Measurements from ENCODE around the gene IMP4.
A peak's percentile ranks its signal among the peaks of the same experiment; 100 is the strongest.

The IMP4 gene

DNA sequence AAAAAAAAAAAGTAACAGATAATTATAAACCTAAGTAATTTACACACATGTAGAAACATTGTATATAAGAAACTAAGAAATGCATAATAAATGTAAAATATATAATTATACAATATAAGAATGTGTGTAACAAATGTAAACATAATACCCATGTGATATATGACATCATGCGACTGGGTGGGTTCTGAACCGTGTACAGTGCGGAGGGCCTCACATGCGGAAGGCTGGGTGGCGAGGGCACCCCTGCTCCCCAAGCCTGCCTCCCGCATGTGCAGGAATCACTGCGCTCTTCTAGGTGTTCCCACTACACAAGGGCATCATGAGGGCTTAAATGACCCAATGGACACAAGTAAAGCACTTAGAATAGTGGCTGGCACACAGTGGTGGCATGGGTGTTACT is 15.2 kb downstream of the IMP4 start:
- no peak for DNase-seq (ENCODE audit: low read depth)

DNA sequence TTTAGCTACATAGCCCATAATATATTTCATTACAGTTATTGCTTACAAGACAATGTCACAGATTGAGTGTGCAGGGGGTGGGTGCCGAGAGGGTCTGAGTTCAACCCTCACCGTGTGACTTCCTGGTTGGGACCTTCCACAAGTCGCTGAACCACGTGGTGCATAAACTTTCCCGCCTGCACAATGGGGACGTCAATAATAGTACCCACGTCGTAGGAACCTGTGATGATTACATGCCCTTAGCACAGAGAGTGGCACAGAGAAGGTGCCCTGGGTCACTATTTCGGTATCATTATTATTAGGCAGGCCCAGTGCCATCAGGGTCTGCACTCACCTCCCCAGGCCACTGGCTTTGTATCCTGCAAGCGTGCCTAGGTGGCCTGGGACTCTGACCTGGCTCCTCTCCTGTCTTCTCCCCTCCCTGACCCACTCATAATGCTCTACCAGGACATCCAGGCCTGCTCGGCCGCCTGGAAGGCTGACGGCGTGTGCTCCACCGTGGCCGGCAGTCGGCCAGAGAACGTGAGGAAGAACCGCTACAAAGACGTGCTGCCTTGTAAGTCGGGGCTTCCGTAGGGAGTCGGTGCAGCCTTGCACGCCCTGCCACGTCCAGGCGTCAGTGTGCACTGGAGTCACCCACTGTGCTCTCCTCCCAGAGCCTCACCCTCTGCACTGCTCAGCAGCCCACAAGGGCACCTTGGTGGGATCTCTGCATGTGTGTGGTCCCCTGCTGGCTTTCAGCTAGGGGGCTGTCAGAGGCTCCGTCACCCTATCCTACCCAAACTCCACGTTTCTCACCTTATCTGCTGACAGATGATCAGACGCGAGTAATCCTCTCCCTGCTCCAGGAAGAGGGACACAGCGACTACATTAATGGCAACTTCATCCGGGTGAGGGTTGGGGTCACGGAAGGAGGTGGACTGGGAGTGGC is 16.0 kb downstream of the IMP4 start:
- no peak for DNase-seq (ENCODE audit: low read depth)

DNA sequence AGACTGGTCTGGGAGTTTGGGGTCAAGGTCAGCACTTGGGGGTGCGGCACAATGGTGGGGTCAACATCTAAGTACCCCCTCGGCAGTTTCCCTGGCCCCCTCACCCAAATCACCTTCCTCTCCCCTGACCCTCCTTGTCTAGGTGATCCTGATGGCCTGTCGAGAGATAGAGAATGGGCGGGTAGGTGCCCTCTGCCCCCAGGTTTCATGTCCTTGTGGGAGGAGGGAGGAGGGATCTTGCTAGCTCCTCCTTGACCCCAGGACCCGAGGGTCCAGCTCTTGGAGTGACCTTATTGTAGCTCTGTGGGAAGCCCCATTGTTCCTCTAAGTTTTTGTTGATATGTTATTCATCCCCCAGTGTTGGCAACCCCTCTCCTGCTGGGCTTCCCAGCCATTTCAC is 16.8 kb downstream of the IMP4 start:
- DNase-seq (ENCODE audit: low read depth) = no peak

DNA sequence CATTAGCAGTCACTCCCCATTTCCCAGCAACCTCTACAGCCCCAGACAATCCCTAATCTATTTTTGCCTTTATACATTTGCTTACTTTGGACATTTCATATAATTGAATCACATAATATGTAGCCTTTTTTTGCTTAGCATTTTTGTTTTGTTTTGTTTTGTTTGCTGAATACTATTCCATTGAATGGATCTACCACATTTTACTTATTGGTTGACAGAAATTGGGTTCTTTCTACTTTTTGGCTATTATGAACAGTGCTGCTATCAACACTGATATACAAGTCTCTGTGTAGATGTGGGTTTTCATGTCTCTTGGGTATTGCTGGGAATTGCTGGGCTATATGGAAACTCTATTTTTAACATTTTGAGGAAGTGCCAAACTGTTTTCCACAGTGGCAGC is 20.8 kb downstream of the IMP4 start:
- no peak for DNase-seq (ENCODE audit: low read depth)

- no peak for DNase-seq (ENCODE audit: low read depth)
Measured at GRCh38 chr2:130365075-130365474, 22.4 kb downstream of the IMP4 start.

DNA sequence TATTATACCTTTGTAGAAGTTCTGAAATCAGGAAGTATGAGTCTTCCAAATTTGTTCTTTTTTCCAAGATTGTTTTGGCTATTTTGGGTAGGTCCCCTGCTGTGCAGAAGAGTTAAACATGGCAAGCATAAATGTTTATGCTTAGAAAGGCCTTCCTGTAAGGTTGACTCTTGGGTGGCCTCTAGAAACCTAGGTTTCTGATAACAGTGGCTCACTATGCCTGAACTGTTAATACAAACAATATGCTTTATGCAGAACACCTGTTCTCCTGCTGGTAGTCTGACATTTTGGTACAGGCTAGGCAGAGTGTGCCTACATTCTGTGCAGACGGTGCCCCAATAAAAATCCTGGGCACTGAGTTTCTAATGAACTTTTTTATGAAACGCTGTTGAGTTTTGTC is 23.3 kb downstream of the IMP4 start:
- DNase-seq (ENCODE audit: low read depth) = no peak

DNA sequence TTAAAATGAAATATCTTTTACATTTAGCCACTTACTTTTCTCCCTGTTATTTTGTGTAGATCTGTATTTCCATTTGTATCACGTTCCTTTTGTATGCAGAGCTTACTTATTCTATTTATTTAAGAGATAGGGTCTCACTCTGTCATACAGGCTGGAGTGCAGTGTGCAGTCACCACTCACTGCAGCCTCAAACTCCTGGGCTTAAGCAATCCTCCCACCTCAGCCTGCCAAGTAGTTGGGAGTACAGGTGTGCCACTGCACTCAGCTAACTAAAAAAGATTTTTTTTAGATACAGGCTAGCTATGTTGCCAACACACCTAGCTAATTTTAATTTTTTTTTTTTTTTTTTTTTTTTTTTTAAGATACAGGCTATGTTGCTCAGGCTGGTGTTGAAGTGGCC is 24.0 kb downstream of the IMP4 start:
- DNase-seq (ENCODE audit: low read depth) = no peak

DNA sequence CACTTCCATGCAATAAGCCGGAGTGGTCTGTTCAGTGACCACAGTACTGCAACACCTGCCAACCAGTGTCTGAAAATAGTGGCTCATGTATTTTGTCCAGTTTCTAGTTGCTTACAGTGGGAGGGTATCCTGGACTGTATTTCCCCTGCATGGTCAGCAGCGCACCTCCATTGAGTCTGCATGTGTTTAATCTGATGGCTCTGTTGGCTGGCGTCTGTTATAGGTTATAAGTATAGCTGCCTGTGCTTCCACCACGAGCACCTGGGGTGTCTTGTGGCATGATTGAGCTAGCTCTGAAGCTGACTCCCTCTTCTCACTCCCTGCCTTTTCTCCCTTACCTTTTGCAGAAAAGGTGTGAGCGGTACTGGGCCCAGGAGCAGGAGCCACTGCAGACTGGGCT is 26.1 kb downstream of the IMP4 start:
- DNase-seq (ENCODE audit: low read depth) = no peak

- no peak for DNase-seq (ENCODE audit: low read depth)
Measured at GRCh38 chr2:130369311-130369964, 26.7 kb downstream of the IMP4 start.

DNA sequence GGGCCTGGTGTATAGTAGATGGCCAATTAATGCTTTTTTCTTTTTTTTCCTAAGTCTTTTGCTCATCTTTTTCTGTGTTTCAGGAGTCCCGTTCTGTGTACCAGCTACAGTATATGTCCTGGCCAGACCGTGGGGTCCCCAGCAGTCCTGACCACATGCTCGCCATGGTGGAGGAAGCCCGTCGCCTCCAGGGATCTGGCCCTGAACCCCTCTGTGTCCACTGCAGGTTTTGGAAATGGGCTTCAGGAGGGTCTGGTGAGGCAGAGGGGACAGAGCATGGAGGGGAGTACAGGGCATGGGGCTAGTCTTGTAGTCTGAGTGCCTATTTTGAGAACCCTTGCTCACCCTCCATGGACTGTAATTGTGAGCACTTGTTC is 27.3 kb downstream of the IMP4 start:
- DNase-seq (ENCODE audit: low read depth) = no peak

- DNase-seq (ENCODE audit: low read depth) = no peak
Measured at GRCh38 chr2:130370490-130370889, 27.8 kb downstream of the IMP4 start.

DNA sequence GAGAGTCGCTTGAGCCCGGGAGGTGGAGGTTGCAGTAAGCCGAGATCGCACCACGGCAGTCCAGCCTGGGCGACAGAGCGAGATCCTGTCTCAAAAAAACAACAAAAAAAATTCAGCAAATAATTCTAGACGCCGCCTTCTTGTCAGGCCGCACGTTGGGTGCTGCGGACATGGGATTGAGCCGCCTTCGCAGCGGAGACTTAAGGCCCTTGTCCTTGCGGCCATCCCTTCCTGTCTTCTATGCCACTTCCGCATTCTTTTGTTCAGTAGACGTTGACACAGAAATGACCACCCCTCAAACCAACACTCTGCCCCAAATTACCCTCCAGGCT is 29.0 kb downstream of the IMP4 start:
- no peak for DNase-seq (ENCODE audit: low read depth)

- peak; percentile 66 for DNase-seq (ENCODE audit: low read depth)
Measured at GRCh38 chr2:130372055-130372832, 29.5 kb downstream of the IMP4 start.

DNA sequence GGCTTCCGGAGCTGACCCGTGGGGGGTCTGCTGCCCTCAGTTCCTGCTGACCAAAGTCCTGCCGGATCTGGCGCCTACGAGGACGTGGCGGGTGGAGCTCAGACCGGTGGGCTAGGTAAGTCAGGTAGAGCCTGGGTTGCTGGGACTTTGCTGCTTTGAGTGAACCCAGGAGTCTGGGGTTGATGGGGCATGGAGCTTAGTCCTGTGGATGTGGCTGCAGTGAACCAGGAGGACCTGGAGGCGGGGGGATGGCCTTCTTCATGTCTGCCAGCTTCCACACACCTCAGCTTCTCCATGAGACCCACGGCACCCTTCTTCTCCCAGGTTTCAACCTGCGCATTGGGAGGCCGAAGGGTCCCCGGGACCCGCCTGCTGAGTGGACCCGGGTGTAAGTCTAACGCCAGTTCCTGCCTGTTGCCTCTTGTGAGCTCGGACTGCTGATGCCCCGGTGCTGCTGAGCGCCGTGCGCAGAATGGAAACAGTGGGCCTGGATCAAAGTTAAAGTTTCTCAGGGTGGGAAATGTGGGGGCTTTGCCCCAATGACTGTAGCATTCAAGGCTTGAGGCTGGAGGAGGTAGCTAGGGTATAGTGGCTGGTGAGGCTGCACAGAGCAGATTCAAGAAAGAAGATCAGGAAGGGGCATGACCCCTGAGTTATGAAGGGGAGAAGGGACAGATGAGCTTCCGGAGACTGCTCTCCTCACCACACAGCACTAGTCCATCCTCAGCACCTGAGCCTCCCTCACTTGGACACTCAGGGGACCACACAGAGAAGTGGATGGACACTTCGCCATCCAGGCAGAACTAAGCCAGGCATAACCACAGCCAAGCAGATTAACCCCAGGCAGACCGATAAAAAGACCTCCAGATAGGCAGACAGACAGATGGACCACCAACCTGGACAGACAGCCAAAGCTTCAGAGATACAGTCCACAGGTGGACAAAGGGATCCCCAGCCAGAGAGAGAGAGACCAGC is 30.4 kb downstream of the IMP4 start:
- DNase-seq (ENCODE audit: low read depth) = no peak

DNA sequence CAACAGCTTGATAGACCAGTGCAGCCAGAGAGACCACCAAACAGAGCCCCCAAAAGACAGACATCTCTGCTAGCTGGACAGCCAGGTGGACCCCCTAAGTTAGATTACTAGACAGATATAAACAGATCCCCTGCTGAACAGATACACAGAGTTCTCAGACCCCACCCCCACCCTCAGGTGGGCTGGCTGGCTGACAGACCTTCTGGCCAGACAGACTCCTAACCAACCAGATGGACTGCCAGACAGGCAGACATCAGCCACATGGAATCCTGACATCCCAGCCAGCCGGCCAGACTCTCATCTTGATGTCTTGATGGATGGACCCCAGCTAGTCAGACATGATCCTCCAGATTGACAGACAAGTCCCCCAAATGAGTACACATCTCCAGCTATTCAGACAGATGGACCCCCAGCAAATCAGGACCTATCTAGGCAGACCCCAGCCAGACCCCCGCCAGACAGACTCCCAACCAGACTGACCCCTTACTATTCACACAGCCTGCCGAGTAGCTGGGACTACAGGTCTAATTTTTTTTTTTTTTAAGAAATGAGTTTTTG is 31.2 kb downstream of the IMP4 start:
- DNase-seq (ENCODE audit: low read depth) = no peak

DNA sequence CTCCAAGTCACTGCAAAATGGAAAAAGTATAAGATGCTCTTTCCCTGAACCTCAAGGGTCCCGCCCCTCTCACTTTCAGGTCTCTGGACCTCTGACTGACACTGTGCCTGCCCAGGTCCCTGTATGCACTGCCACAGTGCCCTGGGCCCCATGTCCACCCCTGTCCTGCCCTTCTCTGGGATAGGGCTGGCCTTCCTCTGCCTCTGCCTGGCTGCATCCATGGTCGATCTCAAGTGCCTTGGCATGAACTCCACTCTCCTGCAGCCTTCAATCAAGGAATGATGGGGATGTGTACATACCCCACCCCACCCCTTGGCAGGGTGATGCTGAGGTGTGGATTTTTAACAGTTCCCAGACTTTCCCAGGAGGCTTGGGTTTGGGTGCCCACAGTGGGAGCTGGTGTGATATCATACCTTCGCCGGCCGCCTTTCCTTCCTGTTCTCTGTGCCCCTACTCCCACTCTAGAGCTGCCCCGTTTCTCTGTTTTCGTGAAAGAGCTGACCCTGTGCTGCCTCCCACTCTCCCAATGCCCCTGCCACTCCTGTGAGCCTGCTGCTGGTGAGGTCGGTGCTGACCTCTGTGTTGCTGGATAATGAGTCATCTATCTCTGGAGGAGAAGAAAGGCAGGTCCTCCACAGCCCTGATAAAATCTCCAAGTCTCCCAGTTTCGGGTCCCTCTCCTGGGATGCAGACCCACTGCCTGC is 32.0 kb downstream of the IMP4 start:
- DNase-seq (ENCODE audit: low read depth) = no peak

DNA sequence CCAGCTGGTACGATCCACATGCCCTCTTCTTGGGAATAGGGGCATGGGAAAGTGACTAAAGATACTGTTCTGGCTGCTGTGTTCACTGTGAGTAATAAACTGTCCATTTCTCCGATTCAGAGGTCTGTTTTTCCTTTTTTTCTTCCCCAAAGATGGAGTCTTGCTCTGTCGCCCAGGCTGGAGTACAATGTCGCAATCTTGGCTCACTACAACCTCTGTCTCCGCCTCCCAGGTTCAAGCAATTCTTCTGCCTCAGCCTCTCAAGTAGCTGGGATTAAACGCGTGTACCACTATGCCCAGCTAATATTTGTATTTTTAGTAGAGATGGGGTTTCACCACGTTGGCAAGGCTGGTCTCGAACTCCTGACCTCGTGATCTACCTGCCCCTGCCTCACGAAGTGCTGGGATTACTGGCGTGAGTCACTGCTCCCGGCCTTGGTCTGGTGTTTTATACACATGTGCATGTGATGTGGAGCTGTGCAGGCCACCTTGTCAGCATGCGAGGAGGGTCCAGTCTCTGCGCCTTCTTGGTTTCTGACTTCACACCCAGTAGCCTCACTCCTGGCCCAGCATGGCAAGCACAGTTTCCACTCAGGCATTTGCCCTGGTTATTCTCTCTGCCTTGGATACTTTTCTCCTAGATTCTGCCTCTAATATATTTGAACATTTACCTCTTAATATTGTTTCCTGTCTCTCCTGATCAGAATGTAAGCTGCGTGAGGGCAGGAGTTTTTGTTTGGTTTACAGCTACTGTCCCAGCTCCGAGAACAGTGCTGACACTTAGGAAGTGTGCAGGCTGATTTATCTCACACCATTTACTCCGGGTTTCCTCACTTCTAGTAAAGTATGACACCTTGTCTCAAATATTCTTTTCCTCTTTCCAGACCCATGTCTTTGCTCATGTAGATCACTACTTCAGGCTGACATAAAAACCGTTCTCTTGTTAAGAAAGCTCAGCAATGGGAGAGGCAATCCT is 32.9 kb downstream of the IMP4 start:
- no peak for DNase-seq (ENCODE audit: low read depth)

DNA sequence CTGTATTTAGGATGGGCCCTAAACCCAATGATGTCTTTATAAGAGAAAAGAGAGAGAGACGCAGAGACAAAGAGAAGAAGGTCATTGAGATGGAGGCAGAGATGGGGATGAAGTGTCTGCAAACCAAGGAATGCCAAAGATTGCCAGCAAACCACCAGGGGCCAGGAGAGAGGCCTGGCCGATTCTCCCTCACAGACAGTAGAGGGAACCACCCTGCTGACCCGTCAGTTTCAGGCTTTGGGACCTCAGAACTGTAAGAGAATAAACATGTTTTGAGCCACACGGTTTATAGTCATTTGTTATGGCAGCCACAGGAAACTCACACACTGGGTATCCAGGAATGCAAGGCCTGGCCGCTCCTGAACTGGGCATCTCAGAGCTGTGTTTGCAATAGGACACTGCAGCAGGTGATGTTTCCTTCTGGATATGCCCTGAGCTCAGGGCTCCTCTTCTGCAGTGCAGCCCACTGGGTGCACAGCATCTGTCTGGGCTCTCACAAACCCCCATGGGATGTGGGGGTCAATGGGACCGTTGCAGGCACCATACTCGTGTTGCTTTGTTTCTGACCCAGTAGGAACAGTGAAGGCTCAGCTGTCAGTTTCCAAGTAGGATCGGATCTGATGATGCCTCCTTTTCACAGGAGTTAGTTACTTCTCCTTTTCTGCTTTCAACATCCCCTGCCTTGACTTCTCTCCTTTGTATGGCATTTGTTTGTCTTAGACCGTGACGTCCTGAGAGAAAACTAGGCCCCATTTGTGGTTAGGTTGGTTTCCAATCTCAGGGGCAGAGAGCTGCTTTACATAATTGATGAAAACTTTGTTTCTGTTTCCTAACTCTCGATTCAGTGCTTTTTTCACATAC is 34.0 kb downstream of the IMP4 start:
- no peak for DNase-seq (ENCODE audit: low read depth)

GRCh38 chr2:130377491-130377890 is 34.8 kb downstream of the IMP4 start:
- no peak for DNase-seq (ENCODE audit: low read depth)
